Left lobe of liver (tissue), 2 donors: Measurements from ENCODE around the gene CNNM4. TPM values are rescaled to one million over a fixed set of nuclear protein-coding genes. Genes with fewer than 3 reads are reported as not detected.
A peak's percentile ranks its signal among the peaks of the same experiment; 100 is the strongest.

Experiments used
- ATAC-seq: fragments of 200-7000 bp; cut with Tn5 transposase; one replicate; pipeline ENCODE4 v1.9.1; 2020; ENCODE audit warnings: mild to moderate bottlenecking, moderate library complexity
- DNase-seq: peaks from one replicate; pipeline ENCODE4 v3.0.0-alpha.2; 2020; ENCODE audit warnings: low spot score
- total RNA-seq: library from RNA; stranded (reverse); gene quantifications from one replicate; pipeline ENCODE4 v1.2.1, GENCODE V29; 2021
- donor health status: DM: no; HTN: no; CAD: no; lungs with moderate emphysema.
- donor health status: DM: no; HTN: yes; CAD: no.

Gene CNNM4
- total RNA-seq, 1 donor from 2014 or later, result 3.4 TPM

DNA sequence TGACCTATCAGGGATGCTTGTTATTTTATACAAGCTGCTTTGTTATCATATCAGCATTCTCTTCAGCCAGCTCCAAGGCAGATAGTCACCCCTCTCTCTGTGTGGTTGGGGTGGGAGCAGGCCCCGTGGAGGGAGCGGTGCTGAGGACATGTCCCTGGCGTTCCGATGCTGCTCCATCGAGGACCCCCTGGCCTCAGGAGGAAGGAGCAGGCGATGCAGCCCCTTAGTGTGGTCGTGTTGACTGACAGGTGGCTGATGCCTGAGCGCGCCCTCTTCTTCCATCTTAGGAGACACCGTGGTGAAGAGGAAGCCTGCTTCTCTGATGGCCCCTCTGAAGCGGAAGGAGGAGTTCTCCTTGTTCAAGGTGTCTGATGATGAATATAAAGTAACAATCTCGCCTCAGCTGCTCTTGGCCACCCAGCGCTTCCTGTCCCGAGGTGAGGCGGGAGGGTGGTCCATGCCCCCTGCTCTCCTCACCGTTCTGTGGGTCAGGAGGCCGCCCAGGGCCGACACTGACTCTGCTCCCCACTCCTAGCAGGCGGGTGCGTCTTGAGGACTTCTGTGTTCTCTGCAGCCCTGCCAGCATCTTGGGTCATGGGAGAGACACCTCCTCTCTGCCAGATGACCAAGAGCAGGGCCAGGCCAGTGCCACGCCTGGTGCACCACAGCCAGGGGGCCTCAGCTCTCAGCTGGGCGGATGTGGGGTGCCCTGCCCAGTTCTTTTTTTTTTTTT is 66.0 kb downstream of the CNNM4 start:
- ATAC-seq (no peak), DNase-seq (no peak)

DNA sequence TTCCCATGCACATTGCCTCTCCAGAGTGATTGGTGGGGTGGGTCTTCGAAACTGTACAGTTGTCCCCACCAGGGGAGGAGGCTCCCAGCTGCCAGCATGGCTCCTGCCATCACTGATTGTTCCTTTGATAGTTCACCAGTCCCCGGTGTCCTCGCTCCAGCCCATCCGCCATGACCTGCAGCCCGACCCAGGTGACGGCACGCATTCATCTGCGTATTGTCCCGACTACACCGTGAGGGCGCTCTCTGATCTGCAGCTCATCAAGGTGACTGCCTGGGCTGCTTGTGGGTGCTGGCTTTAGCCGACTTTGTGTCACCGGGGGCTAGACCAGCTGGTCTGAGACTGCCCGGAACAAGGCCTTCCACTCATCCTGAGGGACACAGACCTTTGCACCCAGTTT is 67.7 kb downstream of the CNNM4 start:
- no peak for ATAC-seq
- DNase-seq, result no peak

DNA sequence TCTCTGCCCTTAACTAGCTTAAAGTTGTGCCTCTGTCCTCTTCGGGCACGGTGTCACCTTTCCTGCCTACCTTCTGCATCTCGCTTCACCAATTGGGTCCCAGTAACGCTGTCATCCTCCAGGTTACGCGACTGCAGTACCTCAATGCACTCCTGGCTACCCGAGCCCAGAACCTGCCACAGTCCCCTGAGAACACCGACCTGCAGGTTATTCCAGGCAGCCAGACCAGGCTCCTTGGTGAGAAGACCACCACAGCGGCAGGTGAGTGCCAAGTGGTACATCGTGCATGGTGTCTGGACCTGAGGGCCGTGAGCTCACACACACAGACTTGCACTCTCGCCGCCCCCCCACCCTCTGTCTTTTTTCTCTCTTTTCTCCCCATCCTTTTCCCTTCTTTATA is 68.2 kb downstream of the CNNM4 start:
- ATAC-seq, result no peak
- DNase-seq, result no peak

DNA sequence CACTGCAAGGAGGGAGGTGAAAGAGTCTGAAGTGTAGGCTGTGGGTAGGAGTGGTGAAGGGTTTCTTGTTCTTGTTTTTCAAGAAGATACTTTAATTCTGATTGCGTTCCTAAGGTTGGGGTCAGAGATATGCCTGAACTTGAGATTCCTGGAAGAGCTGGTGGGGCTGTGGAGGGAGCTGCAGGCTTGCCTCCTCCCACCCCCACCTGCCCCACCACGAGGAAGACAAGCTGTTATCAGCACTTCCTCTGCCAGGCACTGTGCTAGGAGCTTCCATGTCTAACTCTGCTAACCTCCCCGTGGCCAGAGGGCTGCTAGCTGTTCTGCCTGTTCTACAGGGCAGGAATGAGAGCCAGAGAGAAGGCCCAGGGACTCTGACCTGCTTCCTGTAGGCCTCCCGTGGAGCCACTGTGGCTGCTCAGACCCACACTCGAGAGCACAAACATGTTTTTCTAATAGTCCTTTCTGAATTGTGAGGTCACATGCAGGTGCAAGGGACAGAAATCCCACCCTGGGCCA is 69.4 kb downstream of the CNNM4 start:
- DNase-seq (no peak), ATAC-seq (no peak)

DNA sequence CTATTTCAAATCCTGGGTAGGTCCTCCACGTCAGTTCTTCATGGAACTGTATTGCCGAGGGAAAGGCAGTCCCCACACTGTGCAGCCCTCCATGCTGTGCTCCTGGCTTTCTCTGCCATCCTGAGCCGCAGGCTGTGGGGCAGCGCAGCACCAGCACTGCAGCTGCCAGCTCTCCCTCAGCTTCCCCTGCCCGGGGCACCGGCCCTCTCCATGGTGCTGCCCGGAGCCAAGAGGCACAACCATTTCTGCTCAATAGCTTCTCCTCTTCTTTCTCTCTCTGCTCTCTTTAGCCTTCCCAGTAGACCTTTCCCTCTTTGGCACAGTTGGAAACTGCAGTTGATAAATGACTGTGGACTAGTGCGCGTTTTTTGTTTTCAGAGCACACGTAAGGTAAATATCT is 71.0 kb downstream of the CNNM4 start:
- DNase-seq (no peak), ATAC-seq (peak; percentile 70)

DNA sequence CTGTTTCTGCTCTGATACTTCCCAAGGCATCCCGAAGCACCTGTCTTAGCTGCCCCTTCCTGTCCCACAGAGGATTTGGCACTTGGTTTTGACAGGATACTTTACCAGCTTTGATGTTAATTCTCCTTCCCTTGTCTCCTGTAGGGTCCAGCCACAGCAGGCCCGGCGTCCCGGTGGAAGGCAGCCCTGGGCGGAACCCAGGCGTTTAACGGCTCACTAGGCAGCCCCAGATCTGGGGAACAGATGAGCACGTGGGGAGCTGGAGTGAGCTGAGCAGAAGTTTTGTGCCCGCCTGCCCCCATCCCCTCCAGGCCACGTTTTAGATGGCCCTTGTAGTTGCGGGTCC is 71.7 kb downstream of the CNNM4 start:
- DNase-seq, result no peak

DNA sequence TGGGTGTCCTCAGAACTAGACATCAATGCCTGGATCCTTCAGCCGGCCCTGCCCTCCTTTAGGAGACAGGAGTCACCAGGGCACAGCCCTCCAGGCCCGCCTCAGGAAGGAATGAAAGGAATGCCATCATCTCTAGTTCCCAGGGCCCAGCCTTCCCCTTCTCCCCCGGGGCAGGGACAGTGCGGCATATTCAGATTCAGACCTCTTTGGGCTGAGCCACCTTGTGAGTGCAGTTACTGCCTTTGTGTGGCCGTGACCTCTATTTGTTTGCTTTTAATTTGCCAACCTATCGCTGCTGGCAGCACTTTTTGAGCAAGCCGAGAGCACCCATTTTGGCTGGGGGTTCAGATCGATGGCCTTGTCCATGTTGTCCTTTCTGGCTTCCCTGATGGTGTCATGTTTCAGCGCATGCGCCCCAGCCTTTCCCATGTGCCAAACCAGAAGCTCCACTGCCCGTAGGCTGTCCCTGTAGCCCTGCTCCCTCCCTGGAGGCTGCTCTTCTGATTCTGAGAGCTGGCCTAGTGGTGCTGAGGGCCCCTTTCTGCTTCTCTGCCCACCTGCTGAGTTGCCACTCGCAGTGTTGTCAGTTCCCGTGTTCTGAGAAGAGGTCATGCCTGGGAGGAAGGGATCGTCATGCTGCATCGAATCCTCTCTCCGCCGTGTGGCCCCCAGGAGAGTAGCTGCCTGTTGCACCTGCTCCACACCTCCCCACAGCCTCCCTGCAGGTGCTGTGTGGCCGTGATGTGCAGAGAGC is 72.2 kb downstream of the CNNM4 start:
- ATAC-seq, result peak; percentile 82
- peak; percentile 98 for DNase-seq

More for the DNA sequence above, 71.7 kb downstream of the CNNM4 start:
- ATAC-seq, result peak; percentile 1

DNA sequence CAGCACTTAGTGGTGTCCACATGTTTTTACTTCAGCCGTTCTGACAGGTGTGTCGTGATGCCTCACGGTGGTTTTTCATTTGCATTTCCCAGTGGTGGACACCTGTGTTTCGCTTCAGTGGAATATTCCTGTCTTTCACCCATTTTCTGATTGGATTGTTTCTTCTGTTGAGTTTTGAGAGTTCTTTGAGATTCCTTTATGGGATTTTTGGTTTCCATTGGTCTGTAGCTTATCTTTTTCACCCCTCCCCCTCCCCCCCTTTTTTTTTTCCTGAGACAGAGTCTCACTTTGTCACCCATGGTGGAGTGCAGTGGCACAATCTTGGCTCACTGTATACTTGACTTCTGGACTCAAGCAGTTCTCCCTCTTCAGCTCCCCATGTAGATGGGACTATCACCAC is 75.1 kb downstream of the CNNM4 start:
- DNase-seq (no peak), ATAC-seq (no peak)

DNA sequence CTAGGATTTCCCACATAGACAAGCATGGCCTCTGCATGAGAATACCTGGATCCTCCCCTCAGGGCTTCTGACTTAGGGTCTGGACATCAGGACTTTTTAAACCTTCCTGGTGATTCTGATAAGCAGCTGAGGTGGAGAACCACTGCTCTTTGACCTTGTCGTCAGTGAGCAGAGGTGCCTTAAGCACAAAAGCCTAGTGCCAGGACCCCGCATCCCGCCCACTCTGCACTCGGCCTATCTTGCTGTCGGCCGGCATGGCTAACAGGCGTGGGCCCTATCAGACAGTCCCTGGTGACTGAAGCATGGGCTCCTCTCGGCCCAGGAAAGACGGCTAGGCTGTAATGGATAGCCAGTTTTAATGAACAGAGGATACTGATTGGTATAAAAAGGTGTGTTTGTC is 76.9 kb downstream of the CNNM4 start:
- no peak for DNase-seq
- ATAC-seq, result no peak

DNA sequence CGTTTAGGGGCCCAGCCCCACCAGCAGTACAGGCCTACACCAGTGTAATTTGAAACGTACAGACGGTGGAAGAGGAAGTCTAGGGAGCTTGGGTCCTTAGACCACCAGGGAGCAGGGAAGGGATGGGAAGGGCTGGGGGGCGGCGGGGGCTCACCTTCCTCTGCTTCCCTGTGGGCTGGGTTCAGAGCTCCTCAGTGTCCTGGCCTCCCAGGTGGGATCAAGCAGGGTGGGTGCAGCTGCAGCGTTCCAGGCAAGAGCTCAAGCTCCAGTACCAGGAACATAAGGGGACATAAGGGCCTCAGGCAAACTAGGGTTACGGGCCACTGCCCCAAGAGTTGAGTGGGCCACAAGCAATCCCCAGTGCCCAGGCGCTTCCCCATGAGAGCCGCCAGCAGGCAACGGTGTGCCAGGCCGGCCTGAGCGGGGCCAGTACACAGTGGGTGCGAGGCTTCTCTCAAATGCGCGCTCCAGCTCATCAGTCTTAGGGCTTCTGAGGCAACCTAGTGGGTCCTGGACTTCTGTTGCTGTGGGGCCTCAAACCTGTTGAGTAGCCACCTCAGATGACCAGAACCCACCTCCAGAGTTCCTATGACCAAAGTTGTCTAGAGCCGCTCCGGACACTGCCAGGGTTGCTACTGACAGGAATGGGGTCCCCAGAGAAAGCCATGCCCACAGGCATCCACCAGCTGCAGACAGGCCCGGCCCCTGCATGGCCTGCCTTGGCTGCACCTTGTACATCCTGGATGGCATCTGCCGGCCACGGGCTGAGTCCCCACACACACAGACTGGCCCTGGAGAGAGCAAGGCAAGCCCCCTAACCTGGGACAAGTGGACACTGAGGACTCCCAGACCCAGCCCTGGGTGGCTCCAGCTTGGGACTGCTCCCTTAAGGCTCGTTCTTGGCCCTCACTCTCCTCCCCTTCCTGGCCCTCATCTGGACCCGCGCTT is 77.9 kb downstream of the CNNM4 start:
- ATAC-seq (peak; percentile 4), DNase-seq (no peak)

DNA sequence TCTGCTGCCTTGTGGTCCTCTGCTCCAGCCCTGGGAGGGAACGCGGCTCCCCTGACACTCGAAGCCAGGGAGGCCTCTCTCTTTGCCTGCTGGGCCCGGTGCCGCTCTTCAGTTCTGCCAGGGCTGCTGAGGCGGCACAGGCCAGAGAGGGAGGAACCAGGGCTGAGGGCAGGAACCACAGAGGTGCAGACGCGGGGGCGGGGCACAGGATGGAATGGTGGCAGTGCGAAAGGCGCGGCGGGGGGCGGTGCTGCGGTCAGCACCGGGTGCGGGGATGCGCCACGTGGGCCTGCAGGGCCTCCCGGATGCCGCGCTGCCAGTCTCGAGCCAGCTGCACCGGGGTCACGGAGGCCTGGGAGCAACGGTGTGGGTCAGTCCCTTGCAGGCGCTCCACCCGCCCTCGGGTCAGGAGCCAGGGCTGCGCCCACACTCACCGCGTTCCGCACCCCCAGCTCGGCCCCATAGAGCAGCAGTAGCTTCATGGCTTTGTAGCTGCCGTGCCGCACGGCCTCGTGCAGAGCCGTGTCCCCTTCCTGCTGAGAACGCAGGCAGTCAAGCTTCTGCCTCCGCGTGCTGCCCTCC is 78.7 kb downstream of the CNNM4 start:
- peak; percentile 44 for ATAC-seq
- DNase-seq, result no peak

DNA sequence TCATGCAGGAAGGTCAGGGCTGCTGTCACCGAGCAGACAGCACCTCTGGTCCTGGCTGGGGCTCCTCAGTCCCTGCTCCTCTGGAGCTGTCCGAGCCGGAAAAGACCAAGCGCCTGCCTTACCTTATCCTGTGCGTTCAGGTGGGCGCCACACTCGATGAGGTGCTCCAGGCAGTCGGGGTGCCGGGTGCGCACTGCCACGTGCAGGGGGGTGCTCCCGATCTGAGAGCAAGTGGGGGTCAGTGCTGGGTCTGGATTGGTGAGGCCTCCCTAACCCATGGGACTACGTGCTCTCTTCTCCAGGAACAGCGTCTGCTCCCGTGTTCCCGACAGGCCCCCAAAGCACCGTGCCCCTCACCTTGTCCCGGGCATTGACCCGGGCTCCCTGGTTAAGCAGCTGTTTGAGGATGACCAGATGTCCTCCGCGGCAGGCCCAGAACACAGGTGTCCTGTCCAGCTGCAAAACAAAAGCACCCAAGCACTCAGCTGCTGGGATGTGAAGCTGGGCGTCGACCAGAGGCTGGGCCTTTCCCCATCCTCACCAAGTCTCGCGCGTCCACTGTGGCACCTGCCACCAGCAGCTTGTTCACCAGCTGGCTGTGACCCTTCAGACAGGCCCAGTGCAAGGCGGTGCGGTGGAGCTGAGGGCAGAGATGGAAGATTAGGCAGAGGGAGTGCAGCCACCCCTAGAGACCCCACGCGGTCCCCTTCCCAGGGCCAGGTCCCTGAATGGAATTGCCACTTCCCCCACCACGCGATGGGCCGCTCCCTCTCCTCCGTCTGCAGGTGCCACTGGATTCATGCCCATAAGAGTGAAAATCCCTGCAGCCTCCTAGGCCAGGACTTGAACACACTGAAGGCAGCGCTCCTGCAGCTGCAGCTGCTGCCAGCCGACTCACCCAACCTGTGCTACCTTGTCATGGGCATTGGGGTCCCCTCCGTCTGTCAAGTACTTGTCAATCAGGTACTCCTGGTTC is 79.5 kb downstream of the CNNM4 start:
- no peak for DNase-seq
- no peak for ATAC-seq

DNA sequence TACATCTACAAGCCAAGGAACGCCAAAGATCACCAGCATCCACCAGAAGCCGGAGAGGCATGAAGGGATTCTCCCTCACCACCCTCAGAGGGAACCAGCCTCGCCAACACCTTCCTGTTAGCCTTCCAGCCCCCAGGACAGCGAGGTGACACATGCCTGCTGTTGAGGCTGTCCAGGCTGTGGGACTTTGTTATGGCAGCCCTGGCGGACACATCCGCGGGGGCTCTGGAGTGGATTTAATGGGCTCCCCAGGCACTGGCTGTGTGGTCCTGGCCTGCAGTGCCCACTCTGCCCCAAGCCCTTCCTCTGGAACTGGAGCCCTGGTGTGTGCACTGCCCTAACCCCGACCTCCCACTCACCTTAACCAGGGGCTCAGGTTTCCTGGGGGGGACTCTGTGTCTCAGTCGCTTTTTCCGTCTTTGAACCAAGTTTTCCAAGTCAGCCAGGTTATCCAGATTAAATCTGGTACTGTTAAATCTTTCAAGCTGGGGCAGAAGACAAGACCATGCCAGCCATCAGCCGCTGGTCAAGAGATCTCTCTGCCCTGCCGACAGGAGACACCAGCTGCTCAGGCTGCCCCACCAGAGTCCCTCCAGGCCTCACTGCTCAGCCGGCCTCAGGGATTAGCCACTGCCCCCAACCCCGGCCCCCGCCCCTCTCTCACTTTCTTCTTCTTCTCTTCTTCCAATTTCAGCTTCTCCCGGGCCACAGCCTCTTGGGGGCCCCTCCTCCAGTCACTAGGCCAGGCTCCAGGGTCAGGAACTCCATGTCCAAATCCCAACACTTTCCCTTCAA is 81.2 kb downstream of the CNNM4 start:
- no peak for ATAC-seq
- no peak for DNase-seq

DNA sequence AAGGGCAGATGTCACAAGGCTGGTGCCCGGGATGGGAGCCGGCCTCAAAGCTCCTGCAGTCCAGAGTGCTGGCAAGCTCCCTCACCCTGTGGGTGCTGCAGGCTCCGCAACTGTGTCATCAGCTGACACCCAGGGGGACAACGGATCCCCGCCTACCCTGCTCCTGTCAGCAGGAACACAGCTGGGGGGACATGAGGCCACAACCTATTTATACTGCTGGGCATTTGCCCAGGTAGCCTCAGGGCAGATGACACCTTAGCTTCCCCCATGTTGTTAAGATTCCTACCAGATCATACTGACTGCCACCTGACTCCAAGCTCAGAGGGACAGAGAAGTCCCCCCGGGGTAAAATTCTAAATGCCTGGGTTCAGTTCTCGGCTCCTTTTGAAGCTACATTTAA is 81.9 kb downstream of the CNNM4 start:
- DNase-seq, result no peak
- peak; percentile 47 for ATAC-seq

DNA sequence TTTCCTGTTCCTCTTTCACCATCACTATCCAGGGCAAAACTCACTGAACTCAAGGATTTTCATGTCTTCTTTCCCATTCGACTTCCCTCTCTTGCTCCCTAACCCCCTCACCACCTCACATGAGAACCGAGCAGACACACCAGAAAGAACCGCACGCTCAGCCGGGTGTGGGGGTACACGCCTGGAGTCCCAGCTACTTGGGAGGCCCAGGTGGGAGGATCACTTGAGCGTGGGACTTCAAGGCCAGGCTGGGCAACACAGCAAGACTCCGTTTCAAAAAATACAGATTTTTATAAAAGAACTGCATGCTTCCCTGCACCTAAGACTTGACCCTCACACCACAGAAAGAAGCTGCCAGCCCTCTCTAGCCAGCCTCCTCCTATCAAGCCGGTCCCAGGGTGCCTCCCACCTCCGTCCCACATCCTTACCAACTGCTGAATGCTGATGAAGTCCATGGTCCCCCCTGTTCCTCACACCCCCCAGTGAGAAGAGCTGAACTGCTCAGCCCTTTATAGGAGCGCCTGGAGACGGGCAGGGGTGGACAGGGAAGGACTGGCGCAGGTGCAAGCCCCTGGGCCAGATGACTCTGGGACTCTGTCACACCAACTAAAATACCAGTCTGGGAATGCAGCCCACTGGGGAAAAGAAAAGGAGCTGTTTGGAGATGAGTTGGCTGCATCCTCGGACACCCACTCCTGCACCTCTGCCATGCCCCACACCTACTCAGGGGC is 83.0 kb downstream of the CNNM4 start, which contains the start of gene ANKRD23:
ANKRD23 (minus strand) TSS at position 484 of the 731 bp plus-strand sequence; CDS start at position 455, 29 bp downstream.
- ATAC-seq (no peak), DNase-seq (no peak)

DNA sequence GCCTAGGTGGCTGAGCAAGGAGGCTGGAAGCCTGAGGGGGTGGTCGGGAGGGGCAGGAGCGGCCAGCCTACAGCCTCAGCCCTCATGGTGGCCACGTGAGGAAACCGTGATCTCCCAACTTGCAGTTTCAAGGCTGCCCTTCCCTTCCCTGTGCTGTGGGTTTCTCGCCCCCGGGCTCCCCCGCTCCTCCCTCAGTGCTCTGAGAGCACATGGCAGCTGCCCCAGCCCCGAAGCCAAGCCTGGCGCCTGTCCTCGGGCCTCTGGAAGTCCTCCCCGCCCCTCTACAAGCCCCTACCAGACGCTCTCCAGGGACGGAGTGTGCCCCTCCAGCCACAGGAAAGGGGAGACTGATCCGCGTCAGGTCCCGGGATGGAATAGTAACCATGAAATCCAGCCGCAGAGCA is 83.7 kb downstream of the CNNM4 start:
- no peak for ATAC-seq
- no peak for DNase-seq

DNA sequence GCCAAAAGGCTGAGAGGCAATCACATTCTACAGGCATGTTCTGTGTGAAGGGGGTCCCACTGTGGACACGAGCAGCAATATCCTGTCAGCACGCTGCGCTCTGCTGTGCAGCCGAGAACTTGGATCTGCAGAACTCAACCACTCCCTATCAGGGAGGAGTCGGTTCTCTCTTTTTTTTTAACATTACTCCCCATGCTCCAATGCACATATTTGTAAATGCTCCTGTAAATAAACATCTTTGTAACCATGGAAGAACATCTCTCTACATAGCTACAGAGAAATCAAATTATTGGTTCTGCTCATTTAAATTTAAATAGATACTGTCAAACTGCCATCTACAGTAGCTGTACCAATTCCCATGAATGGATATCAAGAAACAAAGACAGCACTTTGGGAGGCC is 86.1 kb downstream of the CNNM4 start:
- no peak for ATAC-seq
- DNase-seq, result no peak

DNA sequence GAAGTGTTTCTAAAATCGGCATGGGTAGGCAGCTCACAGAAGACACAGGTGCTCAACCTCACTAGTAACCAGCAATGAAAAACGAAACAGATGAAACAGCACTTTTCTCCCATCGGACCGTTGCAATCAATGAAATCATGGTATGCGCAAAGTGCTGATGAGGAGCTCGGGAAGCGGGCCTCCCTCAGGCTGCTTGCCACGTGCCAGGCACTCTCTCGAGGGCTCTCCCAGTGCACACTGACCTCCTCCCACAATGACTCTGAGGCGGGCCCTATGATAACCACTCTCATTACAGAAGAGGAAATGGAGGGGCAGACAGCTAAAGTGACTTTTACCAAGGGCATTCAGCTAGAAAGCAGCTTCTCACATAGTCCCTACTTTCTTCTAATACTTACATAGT is 86.9 kb downstream of the CNNM4 start:
- no peak for ATAC-seq
- no peak for DNase-seq
